K562 (cell line): Measurements from ENCODE around the gene AMDHD2. TPM values are rescaled to one million over a fixed set of nuclear protein-coding genes. Genes with fewer than 3 reads are reported as not detected.

Experiments
- ERF ChIP-seq: fragments of 450-650 bp; formaldehyde crosslinking; IDR thresholded peaks from 2 replicates; pipeline ENCODE4 v1.4.0; 2020; ENCODE audit warnings: mild to moderate bottlenecking, mixed read lengths
- IRF2 ChIP-seq: sonication (generic); formaldehyde crosslinking; IDR thresholded peaks from 2 replicates; pipeline ENCODE4 v1.8.1; 2022; ENCODE audit warnings: mild to moderate bottlenecking, missing genetic modification reagents
- KDM1A ChIP-seq, 2 experiments: fragments of 450-650 bp; IDR thresholded peaks; 2 replicates each; pipeline ENCODE4 v1.6.1; 2016; ENCODE audit warnings: mild to moderate bottlenecking in 2 of 2
- NFRKB ChIP-seq: fragments of 450-650 bp; IDR thresholded peaks from 2 replicates; pipeline ENCODE4 v1.6.1; 2016; ENCODE audit warnings: low read depth
- RB1 ChIP-seq: fragments of 450-650 bp; IDR thresholded peaks from 2 replicates; pipeline ENCODE4 v1.6.1; 2017; ENCODE audit warnings: low read depth, mild to moderate bottlenecking
- REST ChIP-seq, 2 experiments: fragments of 450-650 bp; formaldehyde crosslinking in 1 of 2; IDR thresholded peaks; 2 replicates each; pipeline versions ENCODE4 v1.4.0 to v1.6.1; 2014 to 2020; ENCODE audit warnings: mild to moderate bottlenecking in 2 of 2, borderline replicate concordance in 1 of 2, low read depth in 1 of 2
- SIN3A ChIP-seq, 2 experiments: fragments of 150-350 bp in 1 of 2; IDR thresholded peaks; 2 replicates each; pipeline ENCODE4 v1.6.1; 2011 to 2016; ENCODE audit warnings: borderline replicate concordance in 2 of 2, low read depth in 2 of 2, low read length in 2 of 2, mild to moderate bottlenecking in 2 of 2, moderate library complexity in 2 of 2; ENCODE audit not compliant: control insufficient read depth in 1 of 2
- SRSF7 ChIP-seq: fragments of 200-400 bp; formaldehyde crosslinking; optimal IDR thresholded peaks from 2 replicates; pipeline ENCODE3; 2017; ENCODE audit warnings: mild to moderate bottlenecking, low read depth, low read length
- TAF1 ChIP-seq: IDR thresholded peaks from 2 replicates; pipeline ENCODE4 v1.6.1; 2011; ENCODE audit warnings: mild to moderate bottlenecking, low read length, moderate library complexity; ENCODE audit not compliant: insufficient read depth, control insufficient read depth, severe bottlenecking; ENCODE audit errors: extremely low read depth
- TFAM ChIP-seq: fragments of 250-450 bp; sonication (Bioruptor Pico); conservative IDR thresholded peaks from 2 replicates; pipeline ENCODE4 v1.5.0; 2021; ENCODE audit warnings: mild to moderate bottlenecking, moderate library complexity
- U2AF1 ChIP-seq: fragments of 200-400 bp; formaldehyde crosslinking; optimal IDR thresholded peaks from 2 replicates; pipeline ENCODE3; 2017; ENCODE audit warnings: mild to moderate bottlenecking, low read depth, low read length, moderate library complexity
- ZNF436 ChIP-seq: fragments of 250-450, 450-650 bp; sonication (Bioruptor Pico); formaldehyde crosslinking; IDR thresholded peaks from 2 replicates; pipeline ENCODE4 v1.7.0; 2020; ENCODE audit warnings: mild to moderate bottlenecking
- polyA plus RNA-seq, 8 experiments: library from polyadenylated mRNA; depleted of rRNA in 4 of 8; stranded (reverse) in 5 of 8; unstranded in 3 of 8; fragments of >200 nt; fragmentation: Nextera tagmentation in 2 of 8; fragmentation: Illumina TruSeq in 1 of 8; extraction: Ambion mirVana in 2 of 8; extraction: Trizol in 1 of 8; gene quantifications; 2 replicates each; pipeline versions ENCODE4 v1.2.1 to v1.2.3, GENCODE V29; 2011 to 2014; ENCODE audit warnings: inconsistent platforms in 1 of 8, missing spikeins in 1 of 8
- total RNA-seq, 7 experiments: library from RNA; depleted of rRNA in 6 of 7; stranded (reverse); fragments of >200 nt in 6 of 7; fragmentation: Illumina TruSeq in 2 of 7; extraction: Trizol in 2 of 7; gene quantifications; 2 replicates each; pipeline versions ENCODE4 v1.2.1 to v1.2.3, GENCODE V29; 2011 to 2021; ENCODE audit warnings: low replicate concordance in 1 of 7
- TF ChIP-seq, protein P1 (sequence below), 3 experiments: fragments of 200-800 bp in 1 of 3; fragments of 250-450 bp in 1 of 3; fragments of 450-650 bp in 1 of 3; sonication (Bioruptor Pico) in 1 of 3; sonication (Bioruptor generic) in 1 of 3; formaldehyde crosslinking in 1 of 3; IDR thresholded peaks; 2 replicates each; pipeline versions ENCODE4 v1.6.1 to v1.8.0; 2016 to 2022; ENCODE audit warnings: mild to moderate bottlenecking in 2 of 3, missing genetic modification characterization in 2 of 3, missing compliant biosample characterization in 1 of 3, moderate library complexity in 1 of 3

Gene AMDHD2
- total and polyA plus RNA-seq, 9 of the 15 experiments (the other 6 are each of a cell fraction or from before 2014, with no cell fraction given), result 0.38 to 56.9 (median 18.3) TPM; not detected in 1

DNA sequence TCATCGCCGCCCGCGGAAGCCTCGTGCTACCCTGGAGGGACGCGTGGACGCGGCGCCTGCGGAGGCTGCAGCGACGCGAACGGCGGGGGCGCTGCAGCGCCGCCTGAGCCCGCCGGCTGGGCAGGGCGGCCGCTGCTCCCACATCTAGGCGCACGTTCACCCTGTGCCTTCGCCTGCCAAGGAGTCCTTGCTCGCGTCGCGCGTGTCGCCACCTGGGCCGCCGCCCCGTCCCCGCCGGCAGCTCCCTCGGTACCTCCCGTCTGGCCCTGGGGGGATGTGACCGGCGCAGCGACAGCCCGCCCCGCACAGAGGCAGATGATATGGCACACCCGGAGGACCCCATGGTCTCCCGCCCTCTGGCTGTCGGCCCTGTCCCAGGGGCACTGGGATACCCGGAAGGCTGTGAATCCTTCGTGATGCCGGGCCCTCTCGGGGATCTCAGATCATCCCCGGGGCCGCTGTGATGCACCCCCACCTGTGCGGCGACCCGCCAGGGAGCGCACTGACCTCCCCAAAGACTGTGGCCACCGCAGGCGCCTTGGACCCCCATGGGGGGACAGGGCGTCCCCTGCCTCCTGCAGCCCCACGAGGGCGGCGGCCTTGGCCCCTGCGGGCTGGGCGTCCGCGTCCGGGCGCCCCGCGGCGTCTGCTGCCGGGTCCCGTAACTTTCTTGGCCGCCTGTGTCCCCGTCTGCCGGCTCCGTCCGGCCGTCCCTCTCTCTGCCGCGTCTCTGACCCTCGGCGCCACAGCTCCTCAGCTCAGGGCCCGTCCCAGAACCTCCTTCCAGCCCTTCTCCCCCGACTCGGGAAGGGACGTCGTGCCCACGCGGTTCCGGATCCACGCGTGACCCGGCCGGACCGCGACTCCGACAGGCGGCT lies 45.9 kb upstream of the AMDHD2 start (continued):
- TF ChIP-seq RB1 (0 out of 2 replicates have a peak, but pooled peaks have one; percentile 68), NFRKB (0 out of 2 replicates have a peak, but pooled peaks have one; percentile 32), TAF1 (peak; percentile 53), ERF (CRISPR knock-in tag) (peak; percentile 79; the same call in 1 of the 2 replicates), SRSF7 (no peak), TFAM (CRISPR knock-in tag) (no peak), SIN3A (IDR thresholded peaks at IDR 0.05; ENCODE audit: borderline replicate concordance in 2 of 2, control insufficient read depth in 1 of 2, low read depth in 2 of 2, low read length in 2 of 2) (peak; percentile 32 to 66; a peak in 1 of 4 replicates), KDM1A (IDR thresholded peaks at IDR 0.05) (no peak), ZNF436 (CRISPR knock-in tag) (no peak), REST (IDR thresholded peaks at IDR 0.05; ENCODE audit: borderline replicate concordance) (peak; percentile 31), REST (CRISPR knock-in tag; IDR thresholded peaks at IDR 0.05; ENCODE audit: low read depth) (peak; percentile 62; the same call in 1 of the 2 replicates), IRF2 (CRISPR knock-in tag) (no peak), U2AF1 (peak; percentile 53)
- TF ChIP-seq, protein P1, sequence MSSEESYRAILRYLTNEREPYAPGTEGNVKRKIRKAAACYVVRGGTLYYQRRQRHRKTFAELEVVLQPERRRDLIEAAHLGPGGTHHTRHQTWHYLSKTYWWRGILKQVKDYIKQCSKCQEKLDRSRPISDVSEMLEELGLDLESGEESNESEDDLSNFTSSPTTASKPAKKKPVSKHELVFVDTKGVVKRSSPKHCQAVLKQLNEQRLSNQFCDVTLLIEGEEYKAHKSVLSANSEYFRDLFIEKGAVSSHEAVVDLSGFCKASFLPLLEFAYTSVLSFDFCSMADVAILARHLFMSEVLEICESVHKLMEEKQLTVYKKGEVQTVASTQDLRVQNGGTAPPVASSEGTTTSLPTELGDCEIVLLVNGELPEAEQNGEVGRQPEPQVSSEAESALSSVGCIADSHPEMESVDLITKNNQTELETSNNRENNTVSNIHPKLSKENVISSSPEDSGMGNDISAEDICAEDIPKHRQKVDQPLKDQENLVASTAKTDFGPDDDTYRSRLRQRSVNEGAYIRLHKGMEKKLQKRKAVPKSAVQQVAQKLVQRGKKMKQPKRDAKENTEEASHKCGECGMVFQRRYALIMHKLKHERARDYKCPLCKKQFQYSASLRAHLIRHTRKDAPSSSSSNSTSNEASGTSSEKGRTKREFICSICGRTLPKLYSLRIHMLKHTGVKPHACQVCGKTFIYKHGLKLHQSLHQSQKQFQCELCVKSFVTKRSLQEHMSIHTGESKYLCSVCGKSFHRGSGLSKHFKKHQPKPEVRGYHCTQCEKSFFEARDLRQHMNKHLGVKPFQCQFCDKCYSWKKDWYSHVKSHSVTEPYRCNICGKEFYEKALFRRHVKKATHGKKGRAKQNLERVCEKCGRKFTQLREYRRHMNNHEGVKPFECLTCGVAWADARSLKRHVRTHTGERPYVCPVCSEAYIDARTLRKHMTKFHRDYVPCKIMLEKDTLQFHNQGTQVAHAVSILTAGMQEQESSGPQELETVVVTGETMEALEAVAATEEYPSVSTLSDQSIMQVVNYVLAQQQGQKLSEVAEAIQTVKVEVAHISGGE (CRISPR knock-in tag; IDR thresholded peaks at IDR 0.05), result no peak; a peak in 2 of 6 replicates
